DOHH2 (cell line): Measurements from ENCODE around the gene PLCG2.
"Not testable (repeated sequence)": the region's sequence is repeated elsewhere in the genome, so short reads cannot be mapped to it uniquely, and the experiment has no call there.

Source experiments
- H3F3A ChIP-seq: fragments of 200-600 bp; sonication (generic), shearing (Covaris generic); 2 replicates; pipeline ENCODE4 v1.6.0; 2016; ENCODE audit warnings: antibody characterized with exemption, mild to moderate bottlenecking; ENCODE audit not compliant: control insufficient read depth, insufficient read depth
- H3K27ac ChIP-seq: fragments of 200-600 bp; sonication (generic); 2 replicates; pipeline ENCODE4 v1.5.1; 2014; ENCODE audit warnings: low read depth, mild to moderate bottlenecking, low read length, moderate library complexity
- H3K27me3 ChIP-seq: fragments of 200-600 bp; sonication (generic); 2 replicates; pipeline ENCODE4 v1.6.1; 2014; ENCODE audit warnings: mild to moderate bottlenecking, low read length, mixed read lengths; ENCODE audit not compliant: control insufficient read depth
- H3K36me3 ChIP-seq: fragments of 200-600 bp; sonication (generic); 2 replicates; pipeline ENCODE4 v1.6.1; 2014; ENCODE audit warnings: mild to moderate bottlenecking, low read length, moderate library complexity, mixed read lengths; ENCODE audit not compliant: control insufficient read depth
- H3K4me1 ChIP-seq: fragments of 200-600 bp; sonication (generic); 2 replicates; pipeline ENCODE4 v1.6.1; 2014; ENCODE audit warnings: mild to moderate bottlenecking, low read length, mixed read lengths; ENCODE audit not compliant: control insufficient read depth
- H3K4me2 ChIP-seq: fragments of 200-600 bp; sonication (generic); 2 replicates; pipeline ENCODE4 v1.6.0; 2014; ENCODE audit warnings: mild to moderate bottlenecking, low read length, moderate library complexity
- H3K4me3 ChIP-seq: fragments of 200-600 bp; sonication (generic); 2 replicates; pipeline ENCODE4 v1.5.1; 2014; ENCODE audit warnings: mild to moderate bottlenecking, low read length, mixed read lengths
- H3K79me2 ChIP-seq: fragments of 200-600 bp; sonication (generic); 2 replicates; pipeline ENCODE4 v1.6.1; 2014; ENCODE audit warnings: mild to moderate bottlenecking, low read length, mixed read lengths; ENCODE audit not compliant: control insufficient read depth
- H3K9me2 ChIP-seq: fragments of 200-600 bp; sonication (generic); replicated peaks from 2 replicates; pipeline ENCODE4 v1.6.1; 2014; ENCODE audit warnings: mild to moderate bottlenecking, low read length, mixed read lengths; ENCODE audit not compliant: control insufficient read depth
- H3K9me3 ChIP-seq: fragments of 200-600 bp; sonication (generic); 2 replicates; pipeline ENCODE4 v1.6.1; 2014; ENCODE audit warnings: antibody characterized with exemption, low read length, mixed read lengths; ENCODE audit not compliant: control insufficient read depth, insufficient read depth
- H4K20me1 ChIP-seq: fragments of 200-600 bp; sonication (generic); 2 replicates; pipeline ENCODE4 v1.6.0; 2014; ENCODE audit warnings: low read depth, mild to moderate bottlenecking, antibody characterized with exemption, low read length, moderate library complexity; ENCODE audit not compliant: control insufficient read depth, insufficient read depth
- CTCF ChIP-seq: fragments of 200-600 bp; sonication (generic); IDR thresholded peaks from one replicate; pipeline ENCODE4 v1.5.1; 2014; ENCODE audit warnings: antibody characterized with exemption, mild to moderate bottlenecking, low read depth, low read length; ENCODE audit not compliant: poor library complexity, severe bottlenecking
- EZH2phosphoT487 ChIP-seq: fragments of 200-600 bp; sonication (generic); IDR thresholded peaks from 2 replicates; pipeline ENCODE4 v1.6.1; 2017; ENCODE audit warnings: borderline replicate concordance, mild to moderate bottlenecking, antibody characterized with exemption, low read length, moderate library complexity, mixed read lengths

PLCG2 gene

GRCh38 chr16:81932668-81933067 lies 153.6 kb downstream of the PLCG2 start:
- Histone ChIP-seq H3F3A (no peaks in the 10 kb centered on the region), H3K4me3 (no peak overlapping the region), H3K4me1 (no peaks in the 10 kb centered on the region), H3K27ac (no peak overlapping the region), H4K20me1 (no peaks in the 10 kb centered on the region), H3K9me2 (no peaks in the 10 kb centered on the region), H3K27me3 (no peaks in the 10 kb centered on the region), H3K79me2 (no peaks in the 10 kb centered on the region), H3K9me3 (no peaks in the 10 kb centered on the region), H3K4me2 (no peak overlapping the region), H3K36me3 (peaks cover 98% of the 10 kb centered on the region)
- TF ChIP-seq CTCF (no peak), EZH2phosphoT487 (no peak)

- H3K27ac ChIP-seq = no peak overlapping the region
- no peaks in the 10 kb centered on the region for H3K79me2 ChIP-seq
- H3K9me3 ChIP-seq = no peaks in the 10 kb centered on the region
- no peak overlapping the region for H3K4me2 ChIP-seq
- no peak overlapping the region for H3K4me3 ChIP-seq
- H3K9me2 ChIP-seq = no peaks in the 10 kb centered on the region
- H3F3A ChIP-seq = no peaks in the 10 kb centered on the region
- H3K4me1 ChIP-seq = no peaks in the 10 kb centered on the region
- H3K36me3 ChIP-seq = peaks cover 98% of the 10 kb centered on the region
- no peak for TF ChIP-seq CTCF
- TF ChIP-seq EZH2phosphoT487 = no peak
- no peaks in the 10 kb centered on the region for H3K27me3 ChIP-seq
- no peaks in the 10 kb centered on the region for H4K20me1 ChIP-seq
Observed at GRCh38 chr16:81933361-81933760, 154.3 kb downstream of the PLCG2 start.

GRCh38 chr16:81934711-81935110 lies 155.6 kb downstream of the PLCG2 start:
- H3K4me3 ChIP-seq, H3F3A ChIP-seq, H3K4me2 ChIP-seq, H3K27me3 ChIP-seq, H3K9me3 ChIP-seq, H3K4me1 ChIP-seq, H3K9me2 ChIP-seq, H3K27ac ChIP-seq, H4K20me1 ChIP-seq, H3K79me2 ChIP-seq: not testable (repeated sequence)
- peaks cover 98% of the 10 kb centered on the region for H3K36me3 ChIP-seq

DNA sequence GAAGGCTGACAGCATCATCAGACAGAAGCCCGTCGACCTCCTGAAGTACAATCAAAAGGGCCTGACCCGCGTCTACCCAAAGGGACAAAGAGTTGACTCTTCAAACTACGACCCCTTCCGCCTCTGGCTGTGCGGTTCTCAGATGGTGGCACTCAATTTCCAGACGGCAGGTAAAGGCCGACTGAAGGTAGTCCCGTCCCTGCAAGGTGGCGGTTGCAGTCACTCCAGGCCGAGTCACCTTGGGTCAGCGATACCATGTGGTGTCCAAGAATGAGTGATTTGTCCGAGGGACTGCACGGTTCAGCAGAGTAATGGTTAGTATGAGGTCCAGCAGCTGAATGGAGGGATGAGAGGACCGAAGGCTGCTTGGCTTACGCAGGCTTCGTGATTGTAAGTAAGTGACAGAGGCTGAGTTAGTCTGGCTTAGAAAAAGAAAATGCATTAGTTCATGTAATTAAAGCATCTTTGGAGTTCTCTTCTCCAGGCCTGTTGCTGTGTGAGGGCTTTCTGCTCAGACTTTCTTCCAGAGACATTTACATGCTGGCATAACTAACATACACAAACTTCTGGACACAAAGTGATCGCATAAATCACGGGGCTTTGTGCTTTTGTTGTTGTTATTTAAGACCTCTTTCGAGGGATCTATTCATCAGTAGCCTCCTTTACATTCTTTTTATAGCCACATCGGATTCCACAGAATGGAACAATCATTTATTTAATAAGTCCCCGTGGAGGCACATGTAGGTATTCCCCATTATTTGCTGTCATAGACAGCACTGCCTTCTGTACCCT lies 157.3 kb downstream of the PLCG2 start:
- H4K20me1 ChIP-seq = no peaks in the 10 kb centered on the region
- H3K4me2 ChIP-seq = no peak overlapping the region
- no peaks in the 10 kb centered on the region for H3K79me2 ChIP-seq
- H3K27me3 ChIP-seq = no peaks in the 10 kb centered on the region
- H3K9me3 ChIP-seq = no peaks in the 10 kb centered on the region
- H3K4me3 ChIP-seq = no peak overlapping the region
- H3K27ac ChIP-seq = no peak overlapping the region
- peaks cover 100% of the 10 kb centered on the region for H3K36me3 ChIP-seq
- H3K9me2 ChIP-seq = no peaks in the 10 kb centered on the region
- TF ChIP-seq EZH2phosphoT487 (no peak), CTCF (no peak)
- H3F3A ChIP-seq = no peaks in the 10 kb centered on the region
- no peaks in the 10 kb centered on the region for H3K4me1 ChIP-seq
